Keratinocyte (primary cell): ENCODE results near the gene SLC39A11.

ENCODE experiments used
- CTCF ChIP-seq, 3 experiments: IDR thresholded peaks in 1 of 3; conservative IDR thresholded peaks in 1 of 3; optimal IDR thresholded peaks in 1 of 3; 2 replicates in 2 of 3; 3 replicates in 1 of 3; pipeline versions ENCODE3 to v1.5.1; 2011; ENCODE audit warnings: low read length in 3 of 3, mild to moderate bottlenecking in 3 of 3, moderate library complexity in 2 of 3, control low read depth in 1 of 3, inconsistent platforms in 1 of 3; ENCODE audit not compliant: insufficient read depth in 2 of 3; ENCODE audit errors: extremely low read depth in 1 of 3
- EZH2 ChIP-seq: IDR thresholded peaks from one replicate; pipeline ENCODE4 v1.6.1; 2012; ENCODE audit warnings: inconsistent platforms, mild to moderate bottlenecking, low read length, moderate library complexity

- TF ChIP-seq CTCF (optimal IDR thresholded peaks at IDR 0.05 in 1 of 3, IDR thresholded peaks at IDR 0.05 in 1 of 3, conservative IDR thresholded peaks at IDR 0.05 in 1 of 3; ENCODE audit: extremely low read depth in 1 of 3, insufficient read depth in 2 of 3, low read length in 3 of 3): no peak
- no peak for TF ChIP-seq EZH2
Observed at GRCh38 chr17:72804949-72805707, 287.4 kb downstream of the SLC39A11 start.
